ENCODE measurements around the gene SPATA31D3.
"Not testable (repeated sequence)": the region's sequence is repeated elsewhere in the genome, so short reads cannot be mapped to it uniquely, and the experiment has no call there.

Gene SPATA31D3

DNA sequence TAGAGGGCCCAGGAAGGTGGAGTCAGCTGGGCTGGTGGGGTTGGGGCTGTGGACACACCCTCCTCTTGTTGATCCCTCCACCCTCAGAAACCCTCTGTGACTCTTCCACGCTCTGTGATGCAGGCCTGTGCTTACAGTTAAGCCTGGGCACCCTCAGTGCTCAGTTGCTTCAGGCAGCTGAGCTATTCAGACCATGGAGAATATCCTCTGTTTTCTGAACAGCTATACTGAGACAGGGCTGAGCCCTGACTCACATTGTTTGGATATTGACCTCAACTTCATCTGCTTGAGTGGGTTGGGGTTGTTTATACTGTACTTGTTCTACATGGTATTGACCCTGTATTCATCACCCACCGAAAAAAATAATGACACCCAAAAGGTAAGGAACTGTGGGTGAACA lies at the start of gene SPATA31D3:
SPATA31D3 (plus strand) TSS at position 108 of the 400 bp plus-strand sequence; CDS start at position 194, 86 bp downstream.
- H3K4me3 ChIP-seq (ENCODE audit: low read length); H3K9me3 ChIP-seq (ENCODE audit: low read length); H2AFZ ChIP-seq (ENCODE audit: low read depth, low read length); H3K4me1 ChIP-seq (ENCODE audit: insufficient read depth, low read length); H3K36me3 ChIP-seq (ENCODE audit: insufficient read depth, low read length); H3K27me3 ChIP-seq (ENCODE audit: insufficient read depth, low read length): not testable (repeated sequence)

DNA sequence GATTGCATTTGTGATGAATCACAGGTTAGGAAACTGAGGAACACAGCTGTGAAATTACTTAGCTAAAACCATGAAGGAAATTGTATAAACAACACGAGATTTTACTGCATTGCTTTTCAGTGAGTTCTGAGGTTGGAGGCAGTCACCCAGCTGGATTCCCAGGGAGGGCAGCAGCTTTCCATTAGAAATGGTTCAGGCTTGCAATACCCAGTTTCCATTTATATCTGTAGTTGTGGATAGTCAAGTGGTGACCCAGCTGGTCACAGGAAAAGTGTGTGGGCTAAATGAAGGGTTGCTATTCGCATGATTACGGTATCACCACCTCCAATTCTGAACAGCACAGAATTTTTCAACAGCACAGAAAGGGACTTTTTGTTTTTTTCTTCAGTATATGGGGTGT lies 49.4 kb upstream of the SPATA31D3 start:
- Histone ChIP-seq H3K9me3 (ENCODE audit: low read length) (no peaks in the 10 kb centered on the region), H3K27me3 (ENCODE audit: insufficient read depth, low read length) (no peaks in the 10 kb centered on the region), H3K4me1 (ENCODE audit: insufficient read depth, low read length) (no peaks in the 10 kb centered on the region), H2AFZ (ENCODE audit: low read depth, low read length) (no peak overlapping the region), H3K4me3 (ENCODE audit: low read length) (no peak overlapping the region), H3K36me3 (ENCODE audit: insufficient read depth, low read length) (no peaks in the 10 kb centered on the region)

DNA sequence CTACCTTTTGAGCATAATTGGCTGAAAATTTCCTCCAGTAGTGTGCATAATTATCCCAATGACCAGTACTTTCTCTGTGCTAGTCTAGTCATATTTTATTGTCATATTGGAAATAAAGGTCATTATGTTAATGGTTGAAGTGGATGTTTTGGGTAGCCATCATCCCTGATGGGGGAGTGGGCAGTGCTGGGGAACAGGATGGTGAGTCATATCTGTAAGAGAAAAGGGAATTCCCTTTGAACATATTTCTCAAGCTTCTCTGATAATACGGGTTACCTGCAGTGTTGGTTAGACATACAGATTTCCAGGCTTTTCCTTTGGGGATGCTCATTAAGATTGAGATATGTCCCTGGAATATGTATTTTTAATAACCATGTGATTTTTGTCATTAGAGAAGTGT lies 48.4 kb upstream of the SPATA31D3 start:
- Histone ChIP-seq H3K36me3 (ENCODE audit: insufficient read depth, low read length) (no peaks in the 10 kb centered on the region), H3K4me3 (ENCODE audit: low read length) (no peak overlapping the region), H2AFZ (ENCODE audit: low read depth, low read length) (no peak overlapping the region), H3K4me1 (ENCODE audit: insufficient read depth, low read length) (no peaks in the 10 kb centered on the region), H3K27me3 (ENCODE audit: insufficient read depth, low read length) (no peaks in the 10 kb centered on the region), H3K9me3 (ENCODE audit: low read length) (no peaks in the 10 kb centered on the region)

DNA sequence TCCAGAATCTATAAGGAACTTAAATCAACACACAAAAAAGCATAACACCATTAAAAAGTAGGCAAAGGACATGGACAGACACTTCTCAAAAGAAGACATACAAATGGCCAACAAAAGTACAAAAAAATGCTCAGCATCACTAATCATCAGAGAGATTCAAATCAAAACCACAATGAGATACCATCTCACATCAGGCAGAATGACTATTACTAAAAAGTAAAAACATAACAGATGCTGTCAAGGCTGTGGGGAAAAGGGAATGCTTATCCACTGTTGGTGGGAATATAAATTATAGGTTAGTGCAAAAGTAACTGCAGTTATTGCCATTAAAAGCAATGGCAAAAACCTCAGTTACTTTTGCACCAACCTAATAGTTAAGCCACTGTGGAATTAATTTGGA lies 47.2 kb upstream of the SPATA31D3 start:
- H3K4me1 ChIP-seq (ENCODE audit: insufficient read depth, low read length), result no peaks in the 10 kb centered on the region
- no peak overlapping the region for H2AFZ ChIP-seq (ENCODE audit: low read depth, low read length)
- no peaks in the 10 kb centered on the region for H3K27me3 ChIP-seq (ENCODE audit: insufficient read depth, low read length)
- H3K4me3 ChIP-seq (ENCODE audit: low read length), result no peak overlapping the region
- no peaks in the 10 kb centered on the region for H3K9me3 ChIP-seq (ENCODE audit: low read length)
- no peaks in the 10 kb centered on the region for H3K36me3 ChIP-seq (ENCODE audit: insufficient read depth, low read length)

- H3K4me1 ChIP-seq (ENCODE audit: insufficient read depth, low read length), result no peaks in the 10 kb centered on the region
Observed at GRCh38 chr9:81898851-81899250, 44.4 kb upstream of the SPATA31D3 start.

GRCh38 chr9:81902196-81902595 lies 41.1 kb upstream of the SPATA31D3 start:
- no peaks in the 10 kb centered on the region for H3K36me3 ChIP-seq (ENCODE audit: insufficient read depth, low read length)
- H3K9me3 ChIP-seq (ENCODE audit: low read length), result no peaks in the 10 kb centered on the region
- no peak overlapping the region for H2AFZ ChIP-seq (ENCODE audit: low read depth, low read length)
- no peaks in the 10 kb centered on the region for H3K27me3 ChIP-seq (ENCODE audit: insufficient read depth, low read length)
- H3K4me3 ChIP-seq (ENCODE audit: low read length), result no peak overlapping the region
- H3K4me1 ChIP-seq (ENCODE audit: insufficient read depth, low read length), result no peaks in the 10 kb centered on the region

More at GRCh38 chr9:81898851-81899250, 44.4 kb upstream of the SPATA31D3 start:
- Histone ChIP-seq H2AFZ (ENCODE audit: low read depth, low read length) (no peak overlapping the region), H3K4me3 (ENCODE audit: low read length) (no peak overlapping the region), H3K36me3 (ENCODE audit: insufficient read depth, low read length) (no peaks in the 10 kb centered on the region), H3K9me3 (ENCODE audit: low read length) (no peaks in the 10 kb centered on the region), H3K27me3 (ENCODE audit: insufficient read depth, low read length) (no peaks in the 10 kb centered on the region)

- no peak overlapping the region for H3K4me3 ChIP-seq (ENCODE audit: low read length)
- no peaks in the 10 kb centered on the region for H3K36me3 ChIP-seq (ENCODE audit: insufficient read depth, low read length)
- H3K4me1 ChIP-seq (ENCODE audit: insufficient read depth, low read length), result no peaks in the 10 kb centered on the region
- no peaks in the 10 kb centered on the region for H3K27me3 ChIP-seq (ENCODE audit: insufficient read depth, low read length)
- H3K9me3 ChIP-seq (ENCODE audit: low read length), result no peaks in the 10 kb centered on the region
- no peak overlapping the region for H2AFZ ChIP-seq (ENCODE audit: low read depth, low read length)
Observed at GRCh38 chr9:81902626-81903025, 40.7 kb upstream of the SPATA31D3 start.

- Histone ChIP-seq H3K9me3 (ENCODE audit: low read length) (no peaks in the 10 kb centered on the region), H3K27me3 (ENCODE audit: insufficient read depth, low read length) (no peaks in the 10 kb centered on the region), H3K36me3 (ENCODE audit: insufficient read depth, low read length) (no peaks in the 10 kb centered on the region), H2AFZ (ENCODE audit: low read depth, low read length) (no peak overlapping the region), H3K4me3 (ENCODE audit: low read length) (no peak overlapping the region), H3K4me1 (ENCODE audit: insufficient read depth, low read length) (no peaks in the 10 kb centered on the region)
Observed at GRCh38 chr9:81906671-81907070, 36.6 kb upstream of the SPATA31D3 start.

DNA sequence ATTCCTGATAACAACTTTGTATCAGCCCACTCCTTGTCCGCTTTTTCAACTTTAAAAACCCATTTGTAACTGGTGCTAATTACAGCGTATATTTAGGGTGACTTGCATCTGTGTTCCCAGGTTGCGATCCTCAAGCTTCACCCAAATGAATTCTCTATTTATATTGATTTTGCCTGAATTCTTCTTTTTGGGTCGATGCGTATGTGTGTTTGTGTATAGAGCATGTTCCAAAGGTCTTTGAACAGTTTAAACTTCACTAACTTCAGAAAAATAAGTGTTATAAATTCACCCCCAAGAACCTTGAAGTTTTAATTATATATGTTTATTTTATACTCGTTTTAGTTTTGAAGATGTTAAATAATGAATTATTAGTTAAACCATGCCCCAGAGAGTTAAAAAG lies 31.2 kb upstream of the SPATA31D3 start:
- no peaks in the 10 kb centered on the region for H3K36me3 ChIP-seq (ENCODE audit: insufficient read depth, low read length)
- no peaks in the 10 kb centered on the region for H3K9me3 ChIP-seq (ENCODE audit: low read length)
- no peaks in the 10 kb centered on the region for H3K4me1 ChIP-seq (ENCODE audit: insufficient read depth, low read length)
- H3K4me3 ChIP-seq (ENCODE audit: low read length), result no peak overlapping the region
- H3K27me3 ChIP-seq (ENCODE audit: insufficient read depth, low read length), result no peaks in the 10 kb centered on the region
- H2AFZ ChIP-seq (ENCODE audit: low read depth, low read length), result no peak overlapping the region

GRCh38 chr9:81915801-81916505 lies 27.3 kb upstream of the SPATA31D3 start:
- Histone ChIP-seq H3K36me3 (ENCODE audit: insufficient read depth, low read length) (no peaks in the 10 kb centered on the region), H3K27me3 (ENCODE audit: insufficient read depth, low read length) (no peaks in the 10 kb centered on the region), H3K4me1 (ENCODE audit: insufficient read depth, low read length) (no peaks in the 10 kb centered on the region), H2AFZ (ENCODE audit: low read depth, low read length) (no peak overlapping the region), H3K4me3 (ENCODE audit: low read length) (no peak overlapping the region), H3K9me3 (ENCODE audit: low read length) (no peaks in the 10 kb centered on the region)

- not testable (repeated sequence) for H3K4me3 ChIP-seq (ENCODE audit: low read length); H3K27me3 ChIP-seq (ENCODE audit: insufficient read depth, low read length); H3K36me3 ChIP-seq (ENCODE audit: insufficient read depth, low read length); H3K4me1 ChIP-seq (ENCODE audit: insufficient read depth, low read length); H2AFZ ChIP-seq (ENCODE audit: low read depth, low read length); H3K9me3 ChIP-seq (ENCODE audit: low read length)
Observed at GRCh38 chr9:81918507-81918906, 24.8 kb upstream of the SPATA31D3 start.

DNA sequence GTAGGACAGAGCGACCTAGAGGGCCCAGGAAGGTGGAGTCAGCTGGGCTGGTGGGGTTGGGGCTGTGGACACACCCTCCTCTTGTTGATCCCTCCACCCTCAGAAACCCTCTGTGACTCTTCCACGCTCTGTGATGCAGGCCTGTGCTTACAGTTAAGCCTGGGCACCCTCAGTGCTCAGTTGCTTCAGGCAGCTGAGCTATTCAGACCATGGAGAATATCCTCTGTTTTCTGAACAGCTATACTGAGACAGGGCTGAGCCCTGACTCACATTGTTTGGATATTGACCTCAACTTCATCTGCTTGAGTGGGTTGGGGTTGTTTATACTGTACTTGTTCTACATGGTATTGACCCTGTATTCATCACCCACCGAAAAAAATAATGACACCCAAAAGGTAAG lies 15.0 kb upstream of the SPATA31D3 start, which contains the start of gene SPATA31D4:
SPATA31D4 (plus strand) TSS at position 124 of the 400 bp plus-strand sequence; CDS start at position 210, 86 bp downstream.
- not testable (repeated sequence) for H3K4me1 ChIP-seq (ENCODE audit: insufficient read depth, low read length); H3K9me3 ChIP-seq (ENCODE audit: low read length); H3K27me3 ChIP-seq (ENCODE audit: insufficient read depth, low read length); H2AFZ ChIP-seq (ENCODE audit: low read depth, low read length); H3K4me3 ChIP-seq (ENCODE audit: low read length); H3K36me3 ChIP-seq (ENCODE audit: insufficient read depth, low read length)

DNA sequence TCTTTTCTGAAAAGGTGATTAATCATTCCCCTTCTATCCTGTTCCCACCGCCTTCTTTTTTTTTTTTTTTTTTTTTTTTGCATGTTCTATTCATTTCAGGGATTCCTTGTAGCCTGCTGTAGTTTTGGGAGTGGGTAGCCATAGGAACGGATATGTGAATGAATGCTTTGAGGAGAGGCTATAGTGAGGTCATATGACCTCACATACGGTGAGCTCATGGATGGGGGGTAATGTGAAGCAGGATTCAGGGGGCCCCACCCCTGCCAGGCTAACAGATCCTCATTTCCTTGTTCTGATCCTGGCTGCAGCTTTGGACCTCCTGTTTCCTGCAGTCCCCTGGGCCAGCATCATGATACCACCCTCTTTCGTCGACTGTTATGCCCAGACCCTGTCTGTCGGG lies 13.2 kb upstream of the SPATA31D3 start:
- H2AFZ ChIP-seq (ENCODE audit: low read depth, low read length); H3K4me3 ChIP-seq (ENCODE audit: low read length); H3K27me3 ChIP-seq (ENCODE audit: insufficient read depth, low read length); H3K36me3 ChIP-seq (ENCODE audit: insufficient read depth, low read length); H3K9me3 ChIP-seq (ENCODE audit: low read length); H3K4me1 ChIP-seq (ENCODE audit: insufficient read depth, low read length): not testable (repeated sequence)

DNA sequence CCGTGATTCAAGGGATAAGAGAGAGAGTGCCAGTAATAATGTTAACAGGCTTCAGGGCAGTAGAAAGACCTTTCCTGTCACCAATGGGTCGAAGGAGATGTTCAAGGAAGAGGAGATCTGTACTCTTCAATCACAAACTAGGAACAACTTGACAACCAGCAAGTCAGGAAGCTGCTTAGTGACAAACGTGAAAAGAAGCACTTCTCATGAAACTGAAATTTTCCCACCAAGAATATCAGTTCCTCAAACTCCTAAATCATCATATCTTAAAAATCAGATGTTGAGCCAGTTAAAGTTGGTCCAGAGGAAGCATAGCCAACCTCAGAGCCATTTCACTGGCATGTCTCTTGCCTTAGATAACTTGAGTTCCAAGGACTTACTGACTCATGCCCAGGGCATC lies 9.8 kb upstream of the SPATA31D3 start:
- H2AFZ ChIP-seq (ENCODE audit: low read depth, low read length); H3K4me3 ChIP-seq (ENCODE audit: low read length); H3K36me3 ChIP-seq (ENCODE audit: insufficient read depth, low read length); H3K27me3 ChIP-seq (ENCODE audit: insufficient read depth, low read length); H3K4me1 ChIP-seq (ENCODE audit: insufficient read depth, low read length); H3K9me3 ChIP-seq (ENCODE audit: low read length): not testable (repeated sequence)
